ENCODE measurements around the gene TCAP.

Gene TCAP

GRCh38 chr17:39638317-39638716 is 26.8 kb upstream of the TCAP start:
- ATAC-seq = no peak
- peak overlapping the region; percentile 56 for H3K27ac Mint-ChIP-seq

GRCh38 chr17:39639043-39639442 is 26.1 kb upstream of the TCAP start:
- Mint-ChIP-seq H3K9me3 (no peaks in the 10 kb centered on the region), H3K4me3 (no peak overlapping the region), H3K27me3 (no peaks in the 10 kb centered on the region), H3K4me1 (peaks cover 82% of the 10 kb centered on the region), H3K27ac (no peak overlapping the region), H3K36me3 (no peaks in the 10 kb centered on the region)
- no peak for ATAC-seq

More at GRCh38 chr17:39638317-39638716, 26.8 kb upstream of the TCAP start:
- Mint-ChIP-seq H3K4me3 (peak overlapping the region; percentile 87), H3K27me3 (no peaks in the 10 kb centered on the region), H3K9me3 (no peaks in the 10 kb centered on the region), H3K36me3 (no peaks in the 10 kb centered on the region), H3K4me1 (peaks cover 81% of the 10 kb centered on the region)

- no peaks in the 10 kb centered on the region for H3K27me3 Mint-ChIP-seq
- H3K4me3 Mint-ChIP-seq = no peak overlapping the region
- ATAC-seq = no peak
- no peak overlapping the region for H3K27ac Mint-ChIP-seq
- H3K9me3 Mint-ChIP-seq = no peaks in the 10 kb centered on the region
- no peaks in the 10 kb centered on the region for H3K36me3 Mint-ChIP-seq
- peaks cover 85% of the 10 kb centered on the region for H3K4me1 Mint-ChIP-seq
These were observed 25.3 kb upstream of the TCAP start for GRCh38 chr17:39639566-39640458.

GRCh38 chr17:39640591-39641031 is 24.5 kb upstream of the TCAP start:
- H3K4me3 Mint-ChIP-seq = no peak overlapping the region
- H3K9me3 Mint-ChIP-seq = no peaks in the 10 kb centered on the region

GRCh38 chr17:39641097-39641496 is 24.1 kb upstream of the TCAP start:
- no peaks in the 10 kb centered on the region for H3K9me3 Mint-ChIP-seq
- peaks cover 84% of the 10 kb centered on the region for H3K4me1 Mint-ChIP-seq
- no peaks in the 10 kb centered on the region for H3K27me3 Mint-ChIP-seq
- H3K36me3 Mint-ChIP-seq = no peaks in the 10 kb centered on the region
- no peak overlapping the region for H3K27ac Mint-ChIP-seq
- ATAC-seq = no peak
- H3K4me3 Mint-ChIP-seq = no peak overlapping the region

More at GRCh38 chr17:39640591-39641031, 24.5 kb upstream of the TCAP start:
- H3K4me1 Mint-ChIP-seq = peaks cover 88% of the 10 kb centered on the region
- no peaks in the 10 kb centered on the region for H3K36me3 Mint-ChIP-seq
- no peaks in the 10 kb centered on the region for H3K27me3 Mint-ChIP-seq
- no peak overlapping the region for H3K27ac Mint-ChIP-seq
- ATAC-seq = no peak

- Mint-ChIP-seq H3K9me3 (no peaks in the 10 kb centered on the region), H3K36me3 (no peaks in the 10 kb centered on the region), H3K4me3 (no peak overlapping the region), H3K4me1 (peaks cover 78% of the 10 kb centered on the region), H3K27me3 (no peaks in the 10 kb centered on the region), H3K27ac (peak overlapping the region; percentile 22)
- no peak for ATAC-seq
These were observed 23.3 kb upstream of the TCAP start for GRCh38 chr17:39641883-39642282.

- no peak overlapping the region for H3K4me3 Mint-ChIP-seq
- H3K4me1 Mint-ChIP-seq = peaks cover 76% of the 10 kb centered on the region
- H3K36me3 Mint-ChIP-seq = no peaks in the 10 kb centered on the region
- ATAC-seq = no peak
- H3K27ac Mint-ChIP-seq = no peak overlapping the region
- no peaks in the 10 kb centered on the region for H3K27me3 Mint-ChIP-seq
- no peaks in the 10 kb centered on the region for H3K9me3 Mint-ChIP-seq
These were observed 22.7 kb upstream of the TCAP start for GRCh38 chr17:39642291-39643074.

- Mint-ChIP-seq H3K36me3 (no peaks in the 10 kb centered on the region), H3K27ac (no peak overlapping the region), H3K4me3 (no peak overlapping the region), H3K27me3 (no peaks in the 10 kb centered on the region), H3K9me3 (no peaks in the 10 kb centered on the region), H3K4me1 (peaks cover 68% of the 10 kb centered on the region)
- no peak for ATAC-seq
These were observed 21.9 kb upstream of the TCAP start for GRCh38 chr17:39643271-39643670.

GRCh38 chr17:39647256-39647655 is 17.9 kb upstream of the TCAP start:
- no peak for ATAC-seq
- peaks cover 6% of the 10 kb centered on the region for H3K36me3 Mint-ChIP-seq
- H3K27ac Mint-ChIP-seq = no peak overlapping the region
- no peaks in the 10 kb centered on the region for H3K27me3 Mint-ChIP-seq
- H3K4me3 Mint-ChIP-seq = no peak overlapping the region
- peaks cover 35% of the 10 kb centered on the region for H3K4me1 Mint-ChIP-seq
- no peaks in the 10 kb centered on the region for H3K9me3 Mint-ChIP-seq

GRCh38 chr17:39648616-39649366 is 16.4 kb upstream of the TCAP start:
- Mint-ChIP-seq H3K27ac (no peak overlapping the region), H3K27me3 (no peaks in the 10 kb centered on the region), H3K4me3 (no peak overlapping the region), H3K9me3 (no peaks in the 10 kb centered on the region), H3K36me3 (peaks cover 6% of the 10 kb centered on the region), H3K4me1 (peaks cover 28% of the 10 kb centered on the region)
- ATAC-seq = no peak

- H3K36me3 Mint-ChIP-seq = peaks cover 7% of the 10 kb centered on the region
- no peaks in the 10 kb centered on the region for H3K9me3 Mint-ChIP-seq
- no peak for ATAC-seq
- H3K27me3 Mint-ChIP-seq = no peaks in the 10 kb centered on the region
- H3K4me1 Mint-ChIP-seq = peaks cover 17% of the 10 kb centered on the region
- no peak overlapping the region for H3K27ac Mint-ChIP-seq
- no peak overlapping the region for H3K4me3 Mint-ChIP-seq
These were observed 15.0 kb upstream of the TCAP start for GRCh38 chr17:39650121-39650579.

GRCh38 chr17:39651923-39652586 is 13.1 kb upstream of the TCAP start:
- no peaks in the 10 kb centered on the region for H3K9me3 Mint-ChIP-seq
- H3K4me1 Mint-ChIP-seq = peaks cover 23% of the 10 kb centered on the region
- H3K4me3 Mint-ChIP-seq = no peak overlapping the region
- no peaks in the 10 kb centered on the region for H3K27me3 Mint-ChIP-seq
- ATAC-seq = no peak
- H3K27ac Mint-ChIP-seq = peak overlapping the region; percentile 1
- H3K36me3 Mint-ChIP-seq = peaks cover 19% of the 10 kb centered on the region

GRCh38 chr17:39652587-39653315 is 12.4 kb upstream of the TCAP start:
- Mint-ChIP-seq H3K4me3 (no peak overlapping the region), H3K27me3 (no peaks in the 10 kb centered on the region), H3K9me3 (no peaks in the 10 kb centered on the region), H3K27ac (peak overlapping the region; percentile 1), H3K36me3 (peaks cover 20% of the 10 kb centered on the region), H3K4me1 (peaks cover 23% of the 10 kb centered on the region)
- ATAC-seq = no peak

- H3K36me3 Mint-ChIP-seq = peaks cover 25% of the 10 kb centered on the region
- no peaks in the 10 kb centered on the region for H3K27me3 Mint-ChIP-seq
- peaks cover 26% of the 10 kb centered on the region for H3K4me1 Mint-ChIP-seq
- H3K9me3 Mint-ChIP-seq = no peaks in the 10 kb centered on the region
- H3K4me3 Mint-ChIP-seq = no peak overlapping the region
- no peak overlapping the region for H3K27ac Mint-ChIP-seq
- no peak for ATAC-seq
These were observed 11.9 kb upstream of the TCAP start for GRCh38 chr17:39653316-39653661.
